Brain microvascular endothelial cell (primary cell): ENCODE measurements around the gene TEX54.

ENCODE experiments used
- DNase-seq: peaks from one replicate; pipeline ENCODE4 v3.0.0-alpha.2; 2020
- H3K27ac ChIP-seq: fragments of 250-450 bp; sonication (Bioruptor Pico); 2 replicates; pipeline ENCODE4 v1.5.1; 2020; ENCODE audit warnings: mild to moderate bottlenecking, moderate library complexity
- H3K27me3 ChIP-seq: fragments of 250-450 bp; sonication (Bioruptor Pico); replicated peaks from 2 replicates; pipeline ENCODE4 v1.5.1; 2020; ENCODE audit warnings: mild to moderate bottlenecking
- H3K36me3 ChIP-seq: fragments of 250-450 bp; sonication (Bioruptor Pico); replicated peaks from 2 replicates; pipeline ENCODE4 v1.5.1; 2020; ENCODE audit warnings: mild to moderate bottlenecking
- H3K4me3 ChIP-seq: 2 replicates; pipeline ENCODE4 v1.5.1; 2011; ENCODE audit warnings: low read depth, mild to moderate bottlenecking, control low read depth, low read length, moderate library complexity
- CTCF ChIP-seq: IDR thresholded peaks from 2 replicates; pipeline ENCODE4 v1.5.1; 2011; ENCODE audit warnings: low read depth, mild to moderate bottlenecking, moderate library complexity, low read length, control low read depth, inconsistent platforms; ENCODE audit errors: missing control alignments
- in situ Hi-C: cut with HindIII; loops from 2 replicates; pipeline ENCODE4 v1.10.0; 2017; ENCODE audit warnings: low sequenced_read_pairs, low pct_ligation_motif_present

The TEX54 gene

GRCh38 chr11:62788991-62789390, 43.6 kb downstream of the TEX54 start:
- Histone ChIP-seq H3K27me3 (no peaks in the 10 kb centered on the region), H3K36me3 (peaks cover 36% of the 10 kb centered on the region), H3K27ac (no peak overlapping the region), H3K4me3 (no peak overlapping the region)
- no peak for TF ChIP-seq CTCF
- no peak for DNase-seq
- in situ Hi-C loops, result no loop called here

GRCh38 chr11:62787005-62787759, 45.5 kb downstream of the TEX54 start, which contains the start of gene TMEM179B:
TSS of gene TMEM179B (plus strand) at chr11:62787402. CDS start at chr11:62787432, 30 bp downstream.
- peaks cover 20% of the 10 kb centered on the region for H3K36me3 ChIP-seq

GRCh38 chr11:62786318-62787004, 46.2 kb downstream of the TEX54 start:
- Histone ChIP-seq H3K36me3 (peaks cover 15% of the 10 kb centered on the region), H3K4me3 (peak overlapping the region; percentile 90), H3K27ac (peak overlapping the region; percentile 65), H3K27me3 (no peaks in the 10 kb centered on the region)
- peak; percentile 100 for TF ChIP-seq CTCF
- DNase-seq, result peak; percentile 75
- in situ Hi-C loops, result no loop called here

More at GRCh38 chr11:62787005-62787759, 45.5 kb downstream of the TEX54 start, which contains the start of gene TMEM179B:
- Histone ChIP-seq H3K4me3 (peak within 1 kb of the TSS; percentile 90), H3K27ac (peak within 1 kb of the TSS; percentile 65), H3K27me3 (no peaks in the 10 kb centered on the region)
- in situ Hi-C loops, result no loop called here
- DNase-seq, result peak; percentile 98
- TF ChIP-seq CTCF, result peak; percentile 80

GRCh38 chr11:62782753-62783152, 49.9 kb downstream of the TEX54 start:
- Histone ChIP-seq H3K4me3 (no peak overlapping the region), H3K27ac (no peak overlapping the region), H3K27me3 (no peaks in the 10 kb centered on the region), H3K36me3 (peaks cover 2% of the 10 kb centered on the region)
- DNase-seq, result no peak
- TF ChIP-seq CTCF, result no peak
- in situ Hi-C loops, result no loop called here
